ENCODE results near the gene GOLGA5. TPM values are rescaled to one million over a fixed set of nuclear protein-coding genes. Genes with fewer than 3 reads are reported as not detected.

GOLGA5 gene
- total RNA-seq, 1 experiment from 2014 or later = 25.4 TPM

DNA sequence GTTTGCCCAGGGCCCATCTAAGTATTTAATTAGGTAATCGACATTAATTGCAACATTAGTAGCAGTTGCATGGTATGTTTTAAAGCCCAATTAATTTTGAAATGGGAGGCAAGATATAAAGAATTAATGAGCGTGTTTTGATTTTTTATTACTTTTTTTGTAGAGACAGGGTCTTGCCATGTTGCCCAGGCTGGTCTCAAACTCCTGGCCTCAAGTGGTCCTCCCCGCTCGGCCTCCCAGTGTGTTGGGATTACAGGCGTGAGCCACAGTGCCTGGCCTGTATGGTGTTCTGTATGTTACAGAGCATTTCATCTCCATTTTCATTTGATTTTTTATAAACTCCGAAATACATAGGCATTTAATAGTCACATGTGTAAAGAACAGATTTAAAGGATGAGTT lies 856 bp downstream of the GOLGA5 start:
- Histone ChIP-seq H2BK15ac (ENCODE audit: low read depth, low read length) (no peak overlapping the region), H3K9ac (ENCODE audit: extremely low read depth, insufficient read length, low read length) (peak overlapping the region; percentile 80), H4K91ac (ENCODE audit: insufficient read length, low read depth, low read length) (no peak overlapping the region), H3K56ac (ENCODE audit: insufficient read length, low read depth, low read length) (no peak overlapping the region), H3K4ac (ENCODE audit: low read depth, low read length) (no peak overlapping the region), H3K14ac (ENCODE audit: insufficient read depth, low read length) (0 out of 2 replicates have a peak overlapping the region, but pooled peaks have one; percentile 22), H3K18ac (ENCODE audit: insufficient read length, low read depth, low read length) (no peak overlapping the region), H3T11ph (ENCODE audit: low read length) (no peak overlapping the region), H3K79me1 (ENCODE audit: insufficient read depth, low read depth, low read length, poor library complexity, severe bottlenecking) (no peaks in the 10 kb centered on the region), H3K79me2 (ENCODE audit: insufficient read depth, low read length) (no peaks in the 10 kb centered on the region; the same call in 1 of the 2 replicates), H3K9me3 (ENCODE audit: control insufficient read depth, low read depth, low read length) (no peaks in the 10 kb centered on the region), H3K4me2 (ENCODE audit: insufficient read depth, insufficient read length, low read length) (peak overlapping the region; percentile 88), H3K4me1 (ENCODE audit: insufficient read depth, low read length) (no peaks in the 10 kb centered on the region), H4K5ac (ENCODE audit: insufficient read length, low read depth, low read length) (no peak overlapping the region), H3K23me2 (ENCODE audit: insufficient read length, low read depth, low read length, poor library complexity, severe bottlenecking) (no peaks in the 10 kb centered on the region), H2BK5ac (ENCODE audit: insufficient read length, low read length) (no peak overlapping the region), H3K23ac (ENCODE audit: insufficient read length, low read depth, low read length) (no peak overlapping the region), H3K27me3 (ENCODE audit: insufficient read depth, low read length) (no peaks in the 10 kb centered on the region), H2BK120ac (ENCODE audit: low read depth, low read length, poor library complexity, severe bottlenecking) (no peak overlapping the region), H2AFZ (ENCODE audit: low read length) (no peak overlapping the region), H3K27ac (ENCODE audit: insufficient read length, low read depth, low read length) (no peak overlapping the region), H4K8ac (replicated peaks; ENCODE audit: insufficient read length, low read depth, low read length) (no peak overlapping the region), H2BK20ac (ENCODE audit: low read depth, low read length, poor library complexity, severe bottlenecking) (no peak overlapping the region), H2AK5ac (ENCODE audit: insufficient read length, low read length) (no peak overlapping the region), H4K20me1 (ENCODE audit: control insufficient read depth, insufficient read depth, insufficient read length) (no peaks in the 10 kb centered on the region), H2BK12ac (ENCODE audit: insufficient read length, low read depth, low read length) (no peak overlapping the region)
- Mint-ChIP-seq H3K4me1 (peaks cover 14 to 19% of the 10 kb centered on the region in 2 experiments), H3K9me3 (peaks cover 7 to 12% of the 10 kb centered on the region in 2 experiments), H3K27me3 (ENCODE audit: low read depth) (peaks cover 5% of the 10 kb centered on the region), H3K27ac (peak overlapping the region; percentile 87 to 96 (median 93)), H3K36me3 (ENCODE audit: insufficient read depth in 1 of 3, low read depth in 3 of 3) (peaks cover 1 to 19% (median 15%) of the 10 kb centered on the region in 3 experiments; a peak in 6 of 7 replicates), H3K4me3 (peak overlapping the region; percentile 97)
- TF ChIP-seq, protein P1, sequence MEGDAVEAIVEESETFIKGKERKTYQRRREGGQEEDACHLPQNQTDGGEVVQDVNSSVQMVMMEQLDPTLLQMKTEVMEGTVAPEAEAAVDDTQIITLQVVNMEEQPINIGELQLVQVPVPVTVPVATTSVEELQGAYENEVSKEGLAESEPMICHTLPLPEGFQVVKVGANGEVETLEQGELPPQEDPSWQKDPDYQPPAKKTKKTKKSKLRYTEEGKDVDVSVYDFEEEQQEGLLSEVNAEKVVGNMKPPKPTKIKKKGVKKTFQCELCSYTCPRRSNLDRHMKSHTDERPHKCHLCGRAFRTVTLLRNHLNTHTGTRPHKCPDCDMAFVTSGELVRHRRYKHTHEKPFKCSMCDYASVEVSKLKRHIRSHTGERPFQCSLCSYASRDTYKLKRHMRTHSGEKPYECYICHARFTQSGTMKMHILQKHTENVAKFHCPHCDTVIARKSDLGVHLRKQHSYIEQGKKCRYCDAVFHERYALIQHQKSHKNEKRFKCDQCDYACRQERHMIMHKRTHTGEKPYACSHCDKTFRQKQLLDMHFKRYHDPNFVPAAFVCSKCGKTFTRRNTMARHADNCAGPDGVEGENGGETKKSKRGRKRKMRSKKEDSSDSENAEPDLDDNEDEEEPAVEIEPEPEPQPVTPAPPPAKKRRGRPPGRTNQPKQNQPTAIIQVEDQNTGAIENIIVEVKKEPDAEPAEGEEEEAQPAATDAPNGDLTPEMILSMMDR (conservative IDR thresholded peaks at IDR 0.05) = no peak
- no peak for DNase-seq
- no CpG with 5 or more reads among the region's 6 CpGs for WGBS (ENCODE audit: extremely low coverage, insufficient read length, low lambda C conversion rate)

Data from H9 (cell line).